HG03280 (cell line): ENCODE data around the gene HHIPL1.
"Not testable (repeated sequence)": the region's sequence is repeated elsewhere in the genome, so short reads cannot be mapped to it uniquely, and the experiment has no call there.

Experiments used
- ATAC-seq: cut with Tn5 transposase; IDR thresholded peaks from one replicate; pipeline ENCODE4 v1.9.1; 2021; ENCODE audit warnings: mild to moderate bottlenecking, moderate library complexity; ENCODE audit not compliant: unreplicated experiment

The HHIPL1 gene

GRCh38 chr14:99657645-99658155 lies 12.8 kb downstream of the HHIPL1 start:
- ATAC-seq = no peak

DNA sequence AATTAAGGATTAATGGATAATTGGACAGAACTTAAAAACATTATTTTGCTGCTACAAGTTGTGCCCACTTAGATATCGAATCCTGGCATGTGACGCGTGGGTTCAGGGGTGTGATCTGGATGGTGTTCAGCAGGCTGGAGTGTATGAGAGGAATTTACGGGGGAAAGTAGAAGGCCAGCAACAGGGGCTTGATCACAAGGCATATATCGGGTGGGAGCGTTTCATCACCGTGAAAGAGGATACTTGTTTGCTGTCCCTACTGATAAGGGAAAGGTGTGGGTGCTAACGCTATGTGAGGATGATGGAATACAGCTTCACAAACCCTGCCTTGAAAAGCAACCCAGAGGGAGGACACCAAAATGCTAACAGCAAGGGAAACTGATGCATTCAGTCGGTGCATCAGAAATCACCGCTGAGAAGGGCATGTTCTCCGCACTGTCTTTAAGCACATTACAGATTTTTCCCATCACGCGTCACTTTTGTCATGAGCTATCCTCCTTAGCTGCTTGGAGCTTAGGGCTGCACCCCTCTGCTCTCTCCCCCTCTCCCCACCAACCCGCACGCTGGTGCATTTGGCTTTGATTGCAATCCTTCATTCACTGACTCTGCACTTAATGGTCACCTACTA lies 13.4 kb downstream of the HHIPL1 start:
- ATAC-seq = no peak

- ATAC-seq = no peak
Measured at GRCh38 chr14:99659333-99659741, 14.4 kb downstream of the HHIPL1 start.

- ATAC-seq = no peak
Measured at GRCh38 chr14:99660006-99660566, 15.2 kb downstream of the HHIPL1 start.

GRCh38 chr14:99660794-99661193 lies 15.9 kb downstream of the HHIPL1 start:
- ATAC-seq = no peak

DNA sequence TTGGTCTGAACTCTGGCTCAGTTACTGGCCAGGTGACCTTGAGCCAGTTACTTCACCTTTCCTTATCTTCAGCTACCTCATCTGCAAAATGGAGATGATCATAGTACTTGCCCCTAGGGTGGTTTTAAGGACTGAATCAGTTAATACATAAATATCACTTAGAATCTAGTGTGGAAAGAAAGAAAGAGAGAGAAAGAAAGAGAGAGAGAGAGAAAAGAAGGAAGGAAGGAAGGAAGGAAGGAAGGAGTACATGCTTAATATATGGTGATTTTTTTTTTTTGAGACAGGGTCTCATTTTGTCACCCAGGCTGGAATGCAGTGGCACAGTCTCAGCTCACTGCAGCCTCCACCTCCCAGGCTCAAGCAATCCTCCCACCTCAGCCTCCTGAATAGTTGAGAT lies 16.3 kb downstream of the HHIPL1 start:
- ATAC-seq = not testable (repeated sequence)

- ATAC-seq = no peak
Measured at GRCh38 chr14:99662846-99663245, 17.9 kb downstream of the HHIPL1 start.

DNA sequence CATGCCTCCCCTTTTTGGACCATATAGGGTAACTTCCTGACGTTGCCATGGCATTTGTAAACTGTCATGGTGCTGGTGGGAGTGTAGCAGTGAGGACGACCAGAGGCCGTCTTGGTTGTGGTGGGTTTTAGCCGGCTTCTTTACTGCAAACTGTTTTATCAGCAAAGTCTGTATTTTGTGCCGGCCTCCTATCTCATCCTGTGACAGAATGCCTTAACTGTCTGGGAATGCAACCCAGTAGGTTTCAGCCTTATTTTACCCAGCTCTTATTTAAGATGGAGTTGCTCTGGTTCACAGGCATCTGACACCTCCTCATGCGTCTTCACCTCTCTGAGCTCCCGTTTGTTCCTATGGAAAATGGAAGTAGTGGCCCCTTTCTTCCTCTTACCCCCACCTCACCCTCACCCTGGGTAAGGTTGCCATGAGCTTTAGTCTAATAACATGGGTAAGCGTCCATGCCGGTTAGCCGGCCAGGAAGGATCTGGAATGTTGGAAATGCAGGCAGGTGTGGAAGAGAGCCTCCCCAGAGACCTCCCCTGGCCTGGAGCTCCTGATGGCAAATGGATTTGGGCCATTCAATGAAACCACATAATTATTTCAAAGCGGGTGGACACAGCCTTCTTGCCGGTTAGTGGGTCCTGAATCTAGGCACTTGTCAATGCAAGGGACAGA lies 18.6 kb downstream of the HHIPL1 start:
- ATAC-seq = no peak

- no peak for ATAC-seq
Measured at GRCh38 chr14:99664058-99664936, 19.4 kb downstream of the HHIPL1 start.

DNA sequence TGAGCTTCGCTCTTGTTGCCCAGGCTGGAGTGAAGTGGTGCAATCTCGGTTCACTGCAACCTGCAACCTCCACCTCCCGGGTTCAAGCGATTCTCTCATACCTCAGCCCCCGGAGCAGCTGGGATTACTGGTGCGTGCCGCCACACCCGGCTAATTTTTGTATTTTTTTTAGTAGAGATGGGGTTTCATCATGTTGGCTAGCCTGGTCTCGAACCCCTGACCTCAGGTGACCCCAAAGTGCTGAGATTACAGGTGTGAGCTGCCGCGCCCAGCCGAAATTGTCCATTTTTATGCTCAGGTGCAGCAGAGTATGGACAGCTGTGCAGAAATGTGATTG lies 20.0 kb downstream of the HHIPL1 start:
- ATAC-seq = no peak

DNA sequence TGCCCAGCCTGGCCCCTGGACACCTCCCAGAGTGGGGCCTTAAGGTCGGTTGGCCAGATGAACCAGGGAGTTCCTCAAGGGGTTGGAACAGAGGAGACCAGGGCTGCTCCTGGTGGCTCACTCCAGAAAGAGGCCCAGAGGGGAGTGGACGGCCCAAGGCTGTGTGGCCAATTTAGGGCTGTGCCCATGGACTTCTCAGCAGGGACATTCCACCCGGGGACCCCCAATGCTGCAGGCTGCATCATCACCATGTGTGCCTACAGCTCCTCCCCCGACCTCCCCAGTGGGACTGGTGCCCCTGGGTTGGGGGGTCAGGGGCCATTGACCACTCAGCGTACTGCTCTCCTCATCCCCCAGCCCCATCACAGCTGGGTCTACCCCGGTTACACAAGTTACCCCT lies 21.6 kb downstream of the HHIPL1 start:
- ATAC-seq = no peak

GRCh38 chr14:99667045-99667444 lies 22.1 kb downstream of the HHIPL1 start:
- no peak for ATAC-seq

GRCh38 chr14:99667821-99668220 lies 22.9 kb downstream of the HHIPL1 start:
- no peak for ATAC-seq

DNA sequence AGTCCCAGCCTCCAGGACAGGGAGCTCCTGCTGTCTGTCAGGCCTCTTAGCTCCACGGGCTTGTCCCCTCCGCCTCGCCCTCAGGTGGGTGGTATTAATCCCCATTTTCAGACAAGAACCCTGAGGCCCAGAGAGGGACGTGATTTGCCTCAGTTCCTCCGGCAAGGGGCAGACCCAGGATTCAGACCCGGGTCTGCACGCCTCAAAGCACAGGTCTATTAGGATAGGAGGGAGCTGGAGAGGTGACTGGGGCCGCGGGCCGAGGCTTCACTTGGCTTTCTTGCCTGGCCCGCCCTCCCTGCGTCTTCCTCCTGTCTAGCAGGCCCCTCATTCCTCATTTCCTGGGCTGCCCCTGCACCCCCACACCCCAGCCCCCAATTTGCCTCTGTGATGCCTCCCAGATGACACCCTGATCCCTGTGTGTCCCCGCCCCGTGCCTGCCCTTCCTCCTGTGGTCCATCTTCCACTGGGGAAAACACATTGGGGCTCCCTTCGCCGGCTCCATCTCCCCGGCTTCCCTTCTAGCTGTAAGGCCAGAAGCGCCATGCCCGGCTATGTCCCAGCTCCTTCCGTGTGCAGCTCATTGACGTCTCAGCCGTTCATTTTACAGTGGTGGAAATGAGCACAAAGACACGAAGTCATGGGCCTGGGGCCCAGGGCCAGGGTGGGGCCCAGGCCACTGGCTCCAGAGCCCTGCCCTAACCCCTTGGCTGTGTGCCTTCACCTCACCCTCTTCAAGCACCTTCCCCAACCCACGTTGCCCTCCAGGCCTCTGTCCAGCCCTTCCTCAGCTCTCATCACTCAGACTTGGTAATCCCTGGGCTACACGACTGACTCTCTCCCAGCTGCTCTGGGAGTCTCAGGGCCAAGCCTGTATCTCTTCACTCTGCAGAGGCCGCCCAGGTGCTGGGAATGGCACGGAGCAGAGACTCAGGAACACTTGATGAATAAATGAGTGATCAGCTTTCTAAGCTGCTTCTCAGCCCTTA lies 23.7 kb downstream of the HHIPL1 start:
- no peak for ATAC-seq

- no peak for ATAC-seq
Measured at GRCh38 chr14:99670361-99671234, 25.7 kb downstream of the HHIPL1 start.

DNA sequence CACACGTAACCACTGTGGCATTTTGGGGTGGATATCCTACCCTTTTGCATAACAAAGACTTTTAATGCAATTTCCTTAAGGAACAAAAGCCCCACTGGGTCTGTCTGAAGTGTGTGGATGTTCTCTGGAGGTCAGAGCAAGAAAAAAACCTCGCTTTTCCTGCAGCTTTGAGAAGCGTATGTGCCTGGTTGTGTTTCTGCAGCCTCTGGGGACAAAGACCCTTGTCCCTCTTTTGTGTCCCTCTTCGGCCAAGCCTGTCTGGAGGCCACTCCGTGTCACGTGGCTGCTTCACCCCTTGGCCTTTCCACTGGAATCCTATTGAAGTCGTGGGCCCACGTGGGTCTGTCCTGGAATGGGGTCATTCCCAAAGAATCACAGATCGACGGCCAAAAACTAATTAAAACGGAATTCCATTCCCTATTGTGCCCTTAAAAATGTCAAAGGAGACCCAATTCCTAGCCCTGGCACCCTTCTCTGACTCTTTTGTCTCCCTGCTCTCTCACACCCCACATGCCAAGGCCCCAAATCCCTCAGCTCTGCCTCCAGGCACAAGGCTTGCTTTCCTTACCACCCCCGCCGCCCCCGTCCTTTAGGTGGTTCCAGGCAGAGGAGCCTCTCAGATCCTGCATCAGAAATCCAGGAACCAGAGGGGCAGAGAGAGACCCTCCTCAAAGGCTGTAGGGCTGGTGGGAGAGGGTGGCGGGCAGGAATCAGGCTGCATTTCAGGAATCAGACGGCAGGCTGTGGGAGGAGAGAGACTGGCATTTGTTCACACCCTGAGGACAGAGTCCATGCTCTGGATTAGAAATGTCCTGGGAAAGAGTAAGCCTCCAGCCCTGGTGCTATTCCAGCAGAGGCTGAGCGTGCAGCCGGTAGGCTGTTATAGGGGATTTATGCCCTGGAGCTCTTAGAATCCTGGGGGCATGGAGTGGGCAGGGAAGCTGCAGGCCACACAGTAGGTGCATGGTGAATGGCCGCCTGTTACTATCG lies 26.6 kb downstream of the HHIPL1 start:
- ATAC-seq = no peak

DNA sequence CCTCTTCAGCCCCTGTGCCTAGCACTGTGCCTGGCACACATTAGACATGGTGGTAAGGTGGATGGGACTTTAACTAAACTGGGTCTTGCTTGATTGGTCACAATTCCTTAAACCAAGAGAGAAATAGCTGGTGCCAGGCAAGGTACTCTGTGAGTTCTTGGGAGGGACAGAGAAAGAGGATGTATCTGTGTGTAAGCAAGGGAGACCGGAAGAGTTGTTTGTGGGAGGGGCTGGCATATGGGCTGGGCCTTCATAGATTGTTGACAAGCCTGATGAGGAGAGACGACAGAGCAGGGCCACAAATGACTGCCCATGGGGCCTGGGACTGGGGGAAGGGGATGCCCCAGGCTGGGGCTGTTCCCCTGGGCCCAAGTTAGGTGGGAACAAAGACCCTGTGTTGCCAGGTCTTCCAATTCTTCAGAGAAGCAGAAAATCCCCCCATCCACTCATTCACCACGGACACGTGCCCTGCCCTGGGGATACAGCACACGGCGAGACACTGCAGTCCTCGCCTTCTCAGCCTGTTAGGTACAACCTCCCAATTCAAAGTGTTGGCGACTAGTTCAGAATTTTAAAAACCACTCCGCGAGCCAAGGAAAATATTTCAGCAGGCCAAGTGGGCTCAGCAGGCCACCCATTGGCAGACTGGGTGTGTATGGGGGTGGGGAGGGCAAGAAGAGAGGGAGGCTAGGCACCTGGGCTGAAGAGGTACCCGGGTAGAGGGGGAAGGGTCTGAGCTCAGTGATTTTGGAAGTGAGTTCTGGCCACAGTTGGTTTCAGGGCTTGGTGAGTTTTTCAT lies 27.8 kb downstream of the HHIPL1 start:
- ATAC-seq = no peak
